ENCODE results near the gene NME1. TPM values are rescaled to one million over a fixed set of nuclear protein-coding genes. Genes with fewer than 3 reads are reported as not detected.

The NME1 gene
- total RNA-seq, 3 donors from 2014 or later = 18.8 to 64.2 (median 23.9) TPM

DNA sequence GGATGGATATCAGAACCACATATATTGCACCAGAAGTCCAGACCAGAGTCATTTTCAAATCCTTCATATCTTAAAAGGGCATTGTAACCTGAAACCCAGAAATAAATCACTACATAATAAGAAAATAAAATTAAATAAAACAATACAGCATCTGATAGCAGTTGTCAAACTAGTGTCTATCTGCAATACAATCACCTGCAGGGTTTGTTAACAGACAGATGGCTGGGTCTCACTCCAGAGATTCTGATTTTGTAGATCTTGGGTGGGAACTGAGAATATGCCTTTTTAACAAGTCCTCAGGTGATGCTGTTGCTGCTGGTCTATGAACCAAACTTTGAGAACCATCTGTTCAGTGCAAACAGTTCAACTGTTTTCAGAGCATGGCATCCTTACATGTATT is 50.5 kb downstream of the NME1 start:
- DNase-seq = no peak
- no peaks in the 10 kb centered on the region for H3K4me1 ChIP-seq (ENCODE audit: low read depth)
- no peak for ATAC-seq
- no peaks in the 10 kb centered on the region for H3K36me3 ChIP-seq (ENCODE audit: low read depth)
- H3K9me3 ChIP-seq = no peaks in the 10 kb centered on the region
- intact Hi-C loops (cut with DNase I, micrococcal nuclease) = no loop called here
- TF ChIP-seq, protein P1, sequence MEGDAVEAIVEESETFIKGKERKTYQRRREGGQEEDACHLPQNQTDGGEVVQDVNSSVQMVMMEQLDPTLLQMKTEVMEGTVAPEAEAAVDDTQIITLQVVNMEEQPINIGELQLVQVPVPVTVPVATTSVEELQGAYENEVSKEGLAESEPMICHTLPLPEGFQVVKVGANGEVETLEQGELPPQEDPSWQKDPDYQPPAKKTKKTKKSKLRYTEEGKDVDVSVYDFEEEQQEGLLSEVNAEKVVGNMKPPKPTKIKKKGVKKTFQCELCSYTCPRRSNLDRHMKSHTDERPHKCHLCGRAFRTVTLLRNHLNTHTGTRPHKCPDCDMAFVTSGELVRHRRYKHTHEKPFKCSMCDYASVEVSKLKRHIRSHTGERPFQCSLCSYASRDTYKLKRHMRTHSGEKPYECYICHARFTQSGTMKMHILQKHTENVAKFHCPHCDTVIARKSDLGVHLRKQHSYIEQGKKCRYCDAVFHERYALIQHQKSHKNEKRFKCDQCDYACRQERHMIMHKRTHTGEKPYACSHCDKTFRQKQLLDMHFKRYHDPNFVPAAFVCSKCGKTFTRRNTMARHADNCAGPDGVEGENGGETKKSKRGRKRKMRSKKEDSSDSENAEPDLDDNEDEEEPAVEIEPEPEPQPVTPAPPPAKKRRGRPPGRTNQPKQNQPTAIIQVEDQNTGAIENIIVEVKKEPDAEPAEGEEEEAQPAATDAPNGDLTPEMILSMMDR (IDR thresholded peaks at IDR 0.05) = no peak
- no peak overlapping the region for H3K4me3 ChIP-seq

Other genes starting within 250 kb of the NME1 start
- 10 to 100 TPM; 64.1 to 96.7 (median 79.8) TPM for gene SPAG9, start 32.7 kb upstream of the NME1 start, total RNA-seq
- gene NME2, start 12.9 kb downstream of the NME1 start, total RNA-seq = 100 to 1,000 TPM; 306 to 433 (median 397) TPM
- gene MBTD1, start 106.5 kb downstream of the NME1 start, total RNA-seq = 10 to 100 TPM; 13.7 to 19.5 (median 15.9) TPM
- gene UTP18, start 107.0 kb downstream of the NME1 start, total RNA-seq = 10 to 100 TPM; 12.6 to 21.0 (median 16.3) TPM

Data from mucosa of descending colon (tissue), 3 donors.